Upper lobe of right lung (tissue), 1 donor: ENCODE results near the gene OSBPL8. TPM values are rescaled to one million over a fixed set of nuclear protein-coding genes. Genes with fewer than 3 reads are reported as not detected.

Experiments used
- ATAC-seq: fragments of 200-7000 bp; cut with Tn5 transposase; one replicate; pipeline ENCODE4 v1.9.1; 2020; ENCODE audit warnings: mild to moderate bottlenecking, moderate library complexity
- DNase-seq: peaks from one replicate; pipeline ENCODE4 v3.0.0-alpha.2; 2020
- H3K27ac ChIP-seq: fragments of 200-600 bp; one replicate; pipeline ENCODE4 v1.8.0; 2022
- H3K27me3 ChIP-seq: fragments of 200-600 bp; one replicate; pipeline ENCODE4 v1.8.0; 2022; ENCODE audit warnings: mild to moderate bottlenecking
- H3K36me3 ChIP-seq: fragments of 200-600 bp; one replicate; pipeline ENCODE4 v1.8.0; 2022
- H3K4me1 ChIP-seq: fragments of 200-600 bp; one replicate; pipeline ENCODE4 v1.8.0; 2022
- H3K4me3 ChIP-seq: fragments of 200-600 bp; one replicate; pipeline ENCODE4 v1.8.0; 2022; ENCODE audit warnings: mild to moderate bottlenecking
- H3K9me3 ChIP-seq: fragments of 200-600 bp; one replicate; pipeline ENCODE4 v1.8.0; 2022
- CTCF ChIP-seq: fragments of 200-600 bp; IDR thresholded peaks from one replicate; pipeline ENCODE4 v1.8.0; 2022; ENCODE audit warnings: antibody characterized with exemption
- intact Hi-C: fragments of 100-400 bp; cut with DNase I; formaldehyde crosslinking; loops from one replicate; pipeline ENCODE4 v1.11.0; 2022
- total RNA-seq: library from RNA; stranded (reverse); fragmentation: NEBNext Ultra II Directional; extraction: Animal tissue kit (Norgen Biotek cat#: 25700); gene quantifications from one replicate; pipeline ENCODE4 v1.2.1, GENCODE V29; 2021
- donor health status: DM: no; HTN: yes; CAD: no; lungs with severe emphysema.

Gene OSBPL8
- total RNA-seq, 1 donor from 2014 or later, result 97.3 TPM

GRCh38 chr12:76588881-76589565 is 29.5 kb upstream of the OSBPL8 start:
- Histone ChIP-seq H3K4me1 (peaks cover 8% of the 10 kb centered on the region), H3K27ac (peak overlapping the region; percentile 55), H3K36me3 (no peaks in the 10 kb centered on the region), H3K4me3 (no peak overlapping the region), H3K9me3 (no peaks in the 10 kb centered on the region), H3K27me3 (no peaks in the 10 kb centered on the region)
- intact Hi-C loops, result no loop called here
- no peak for TF ChIP-seq CTCF
- DNase-seq (no peak), ATAC-seq (peak; percentile 84)

- no peaks in the 10 kb centered on the region for H3K27me3 ChIP-seq
- peaks cover 8% of the 10 kb centered on the region for H3K4me1 ChIP-seq
- no peak for ATAC-seq
- no peak for TF ChIP-seq CTCF
- peak overlapping the region; percentile 52 for H3K27ac ChIP-seq
- H3K9me3 ChIP-seq, result no peaks in the 10 kb centered on the region
- intact Hi-C loops, result no loop called here
- H3K36me3 ChIP-seq, result no peaks in the 10 kb centered on the region
- DNase-seq, result no peak
- no peak overlapping the region for H3K4me3 ChIP-seq
Observed at GRCh38 chr12:76587428-76588178, 28.0 kb upstream of the OSBPL8 start.

- H3K9me3 ChIP-seq, result no peaks in the 10 kb centered on the region
- H3K4me1 ChIP-seq, result peaks cover 8% of the 10 kb centered on the region
- H3K27ac ChIP-seq, result peak overlapping the region; percentile 7
- no peak for DNase-seq
- peak; percentile 74 for TF ChIP-seq CTCF
- H3K4me3 ChIP-seq, result no peak overlapping the region
- H3K27me3 ChIP-seq, result no peaks in the 10 kb centered on the region
- ATAC-seq, result peak; percentile 69
- intact Hi-C loops, result no loop called here
- no peaks in the 10 kb centered on the region for H3K36me3 ChIP-seq
Observed at GRCh38 chr12:76586764-76587395, 27.3 kb upstream of the OSBPL8 start.

- no peaks in the 10 kb centered on the region for H3K36me3 ChIP-seq
- H3K27ac ChIP-seq, result no peak overlapping the region
- H3K4me3 ChIP-seq, result no peak overlapping the region
- intact Hi-C loops, result no loop called here
- H3K4me1 ChIP-seq, result no peaks in the 10 kb centered on the region
- no peak for DNase-seq
- TF ChIP-seq CTCF, result no peak
- ATAC-seq, result no peak
- no peaks in the 10 kb centered on the region for H3K27me3 ChIP-seq
- H3K9me3 ChIP-seq, result no peaks in the 10 kb centered on the region
Observed at GRCh38 chr12:76583301-76583700, 23.7 kb upstream of the OSBPL8 start.

GRCh38 chr12:76573840-76574373 is 14.3 kb upstream of the OSBPL8 start:
- H3K36me3 ChIP-seq, result no peaks in the 10 kb centered on the region
- no peaks in the 10 kb centered on the region for H3K27me3 ChIP-seq
- intact Hi-C loops, result no loop called here
- no peaks in the 10 kb centered on the region for H3K9me3 ChIP-seq
- no peak overlapping the region for H3K4me3 ChIP-seq
- TF ChIP-seq CTCF, result no peak
- no peak for ATAC-seq
- no peak for DNase-seq
- no peak overlapping the region for H3K27ac ChIP-seq
- H3K4me1 ChIP-seq, result no peaks in the 10 kb centered on the region
